HepG2 (cell line): ENCODE measurements around the gene ZNF667. TPM values are rescaled to one million over a fixed set of nuclear protein-coding genes. Genes with fewer than 3 reads are reported as not detected.

Experiments used
- BORCS8-MEF2B ChIP-seq: sonication (generic); formaldehyde crosslinking; IDR thresholded peaks from 2 replicates; pipeline ENCODE4 v1.8.0; 2022; ENCODE audit warnings: mild to moderate bottlenecking, missing genetic modification reagents
- CSRNP1 ChIP-seq: sonication (generic); formaldehyde crosslinking; IDR thresholded peaks from 2 replicates; pipeline ENCODE4 v1.8.1; 2023; ENCODE audit warnings: mild to moderate bottlenecking, missing genetic modification reagents
- ETS1 ChIP-seq: sonication (generic); formaldehyde crosslinking; IDR thresholded peaks from 2 replicates; pipeline ENCODE4 v1.4.0; 2020; ENCODE audit warnings: missing genetic modification reagents
- KLF13 ChIP-seq: sonication (generic); formaldehyde crosslinking; IDR thresholded peaks from 2 replicates; pipeline ENCODE4 v1.4.0; 2020; ENCODE audit warnings: mild to moderate bottlenecking, missing genetic modification reagents
- MXD1 ChIP-seq: sonication (generic); formaldehyde crosslinking; IDR thresholded peaks from 2 replicates; pipeline ENCODE4 v1.4.0; 2020; ENCODE audit warnings: mild to moderate bottlenecking, missing genetic modification reagents
- POLR2AphosphoS5 ChIP-seq: IDR thresholded peaks from 2 replicates; pipeline ENCODE4 v1.6.1; 2012; ENCODE audit warnings: low read depth, low read length
- RBAK ChIP-seq: sonication (generic); formaldehyde crosslinking; IDR thresholded peaks from 2 replicates; pipeline ENCODE4 v1.5.1; 2020; ENCODE audit warnings: mild to moderate bottlenecking, missing genetic modification reagents
- REL ChIP-seq: sonication (generic); formaldehyde crosslinking; conservative IDR thresholded peaks from 2 replicates; pipeline ENCODE4 v1.8.0; 2022; ENCODE audit warnings: mild to moderate bottlenecking, missing genetic modification reagents, moderate library complexity
- SP2 ChIP-seq: sonication (generic); formaldehyde crosslinking; IDR thresholded peaks from 2 replicates; pipeline ENCODE4 v1.5.1; 2020; ENCODE audit warnings: mild to moderate bottlenecking, missing genetic modification reagents
- TFDP2 ChIP-seq: sonication (generic); formaldehyde crosslinking; IDR thresholded peaks from 2 replicates; pipeline ENCODE4 v1.4.0; 2020; ENCODE audit warnings: missing genetic modification reagents
- TOPORS ChIP-seq: sonication (generic); formaldehyde crosslinking; IDR thresholded peaks from 2 replicates; pipeline ENCODE4 v1.8.0; 2023; ENCODE audit warnings: mild to moderate bottlenecking, missing genetic modification reagents
- ZFAT ChIP-seq: sonication (generic); formaldehyde crosslinking; conservative IDR thresholded peaks from 2 replicates; pipeline ENCODE4 v1.8.1; 2023; ENCODE audit warnings: missing genetic modification reagents, inconsistent platforms
- ZNF225 ChIP-seq: sonication (generic); formaldehyde crosslinking; IDR thresholded peaks from 2 replicates; pipeline ENCODE4 v1.4.0; 2020; ENCODE audit warnings: mild to moderate bottlenecking, missing genetic modification reagents
- ZNF430 ChIP-seq: sonication (generic); formaldehyde crosslinking; IDR thresholded peaks from 2 replicates; pipeline ENCODE4 v1.9.0; 2021; ENCODE audit warnings: mild to moderate bottlenecking, missing genetic modification reagents
- ZNF574 ChIP-seq: sonication (generic); formaldehyde crosslinking; IDR thresholded peaks from 2 replicates; pipeline ENCODE4 v1.4.0; 2020; ENCODE audit warnings: missing genetic modification reagents
- ZNF597 ChIP-seq: sonication (generic); formaldehyde crosslinking; IDR thresholded peaks from 2 replicates; pipeline ENCODE4 v1.5.0; 2020; ENCODE audit warnings: missing genetic modification reagents
- ZNF770 ChIP-seq: sonication (generic); formaldehyde crosslinking; IDR thresholded peaks from 2 replicates; pipeline ENCODE4 v1.5.0; 2020; ENCODE audit warnings: mild to moderate bottlenecking, missing genetic modification reagents
- polyA plus RNA-seq, 8 experiments: library from polyadenylated mRNA; depleted of rRNA in 3 of 8; stranded (reverse) in 7 of 8; unstranded in 1 of 8; fragments of >200 nt; fragmentation: Illumina TruSeq in 4 of 8; extraction: Trizol in 4 of 8; gene quantifications; 2 replicates each; pipeline versions ENCODE4 v1.2.1 to v1.2.3, GENCODE V29; 2011 to 2016; ENCODE audit warnings: low read depth in 4 of 8, missing spikeins in 1 of 8, mixed read lengths in 1 of 8; ENCODE audit not compliant: insufficient read depth in 1 of 8
- total RNA-seq, 5 experiments: library from RNA; depleted of rRNA; stranded (reverse); fragments of >200 nt; fragmentation: Illumina TruSeq; extraction: Trizol; gene quantifications; 2 replicates each; pipeline ENCODE4 v1.2.3, GENCODE V29; 2016; ENCODE audit warnings: low read depth in 1 of 5

The ZNF667 gene
- total and polyA plus RNA-seq, 2 of the 13 experiments (the other 11 are each of a cell fraction or from before 2014, with no cell fraction given) = not detected

- TF ChIP-seq MXD1 = 0 out of 2 replicates have a peak, but pooled peaks have one; percentile 41
- TF ChIP-seq BORCS8-MEF2B (CRISPR knock-in tag) = no peak; the same call in 1 of the 2 replicates
- TF ChIP-seq RBAK = no peak
- no peak for TF ChIP-seq KLF13 (CRISPR knock-in tag)
- TF ChIP-seq TFDP2 = no peak
- peak; percentile 87 for TF ChIP-seq ZNF574 (CRISPR knock-in tag)
- 0 out of 2 replicates have a peak, but pooled peaks have one; percentile 34 for TF ChIP-seq ZNF597 (CRISPR knock-in tag)
- TF ChIP-seq ZNF770 = no peak
- TF ChIP-seq TOPORS = peak; percentile 41; the same call in 1 of the 2 replicates
- TF ChIP-seq ZNF225 = 0 out of 2 replicates have a peak, but pooled peaks have one; percentile 21
- no peak for TF ChIP-seq CSRNP1 (CRISPR knock-in tag)
- 0 out of 2 replicates have a peak, but pooled peaks have one; percentile 53 for TF ChIP-seq ZFAT (CRISPR knock-in tag)
- TF ChIP-seq SP2 (CRISPR knock-in tag) = peak; percentile 5; the same call in 1 of the 2 replicates
- peak; percentile 92 for TF ChIP-seq REL (CRISPR knock-in tag)
- TF ChIP-seq ETS1 (CRISPR knock-in tag) = 0 out of 2 replicates have a peak, but pooled peaks have one; percentile 60
- TF ChIP-seq POLR2AphosphoS5 = peak; percentile 58
- peak; percentile 52; the same call in 1 of the 2 replicates for TF ChIP-seq ZNF430 (CRISPR knock-in tag)
Measured at GRCh38 chr19:56403764-56404704, 73.1 kb downstream of the ZNF667 start, which contains the start of gene ZNF583 (continued).
